HG03558 (cell line): ENCODE results near the gene SCNN1B.
"Not testable (repeated sequence)": the region's sequence is repeated elsewhere in the genome, so short reads cannot be mapped to it uniquely, and the experiment has no call there.

Source experiments
- ATAC-seq: cut with Tn5 transposase; IDR thresholded peaks from one replicate; pipeline ENCODE4 v1.9.1; 2021; ENCODE audit warnings: moderate number of reproducible peaks; ENCODE audit not compliant: unreplicated experiment; ENCODE audit errors: extremely low read depth

The SCNN1B gene

DNA sequence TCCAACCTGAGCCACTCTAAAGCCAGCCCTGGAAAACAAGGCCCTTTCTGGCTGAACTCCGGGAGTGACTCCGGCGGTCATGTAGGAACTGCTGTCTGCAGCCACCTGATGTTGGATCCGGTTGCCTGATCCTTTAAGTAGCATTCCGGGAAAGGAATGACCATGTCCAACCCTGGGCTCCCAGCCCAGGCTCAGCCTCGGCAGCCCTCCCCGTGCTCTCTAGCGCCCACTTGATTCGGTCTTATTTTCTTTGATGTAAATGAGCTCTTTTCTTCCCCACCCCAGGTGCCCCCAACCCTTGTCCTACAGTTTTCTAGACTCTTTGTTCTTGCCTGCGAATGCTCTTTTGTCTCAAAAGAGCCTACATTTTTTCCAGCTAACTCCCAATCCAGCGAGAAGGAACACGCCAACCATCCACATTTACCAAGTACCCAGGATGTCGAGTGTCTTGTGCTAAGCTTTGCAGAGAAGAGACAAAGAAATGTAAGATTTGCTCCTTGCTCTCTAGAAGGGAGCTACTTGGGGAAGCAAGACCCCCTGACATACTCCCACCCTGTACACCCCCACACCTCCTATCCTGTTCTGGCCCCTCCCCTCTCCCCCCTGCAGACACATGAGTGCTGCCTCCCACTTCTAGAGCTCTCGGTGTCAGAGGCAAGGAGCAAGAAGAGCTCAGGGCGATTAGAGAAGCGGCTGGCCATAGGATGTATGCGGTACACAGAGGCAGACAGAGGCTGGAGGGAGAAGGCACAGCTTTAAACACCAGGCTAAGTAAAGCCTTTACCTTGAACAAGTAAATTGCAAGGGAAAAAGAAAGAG is 97.1 kb downstream of the SCNN1B start:
- ATAC-seq = no peak

DNA sequence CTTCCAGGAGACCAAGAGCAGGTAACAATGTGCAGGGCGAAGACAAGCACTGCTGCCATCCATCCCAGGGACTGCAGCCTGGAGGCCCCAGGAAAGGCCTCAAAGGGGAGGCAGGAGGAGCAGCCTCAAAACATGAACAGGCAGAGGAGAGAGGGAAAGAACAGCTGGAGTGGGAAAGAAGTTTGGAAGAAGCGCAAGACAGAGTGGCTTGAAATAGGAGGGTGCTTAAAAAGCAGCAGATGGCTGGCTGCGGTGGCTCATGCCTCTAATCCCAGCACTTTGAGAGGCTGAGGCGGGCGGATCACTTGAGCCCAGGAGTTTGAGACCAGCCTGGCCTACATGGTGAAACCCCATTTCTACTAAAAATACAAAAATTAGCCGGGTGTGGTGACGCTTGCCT is 98.3 kb downstream of the SCNN1B start:
- not testable (repeated sequence) for ATAC-seq

DNA sequence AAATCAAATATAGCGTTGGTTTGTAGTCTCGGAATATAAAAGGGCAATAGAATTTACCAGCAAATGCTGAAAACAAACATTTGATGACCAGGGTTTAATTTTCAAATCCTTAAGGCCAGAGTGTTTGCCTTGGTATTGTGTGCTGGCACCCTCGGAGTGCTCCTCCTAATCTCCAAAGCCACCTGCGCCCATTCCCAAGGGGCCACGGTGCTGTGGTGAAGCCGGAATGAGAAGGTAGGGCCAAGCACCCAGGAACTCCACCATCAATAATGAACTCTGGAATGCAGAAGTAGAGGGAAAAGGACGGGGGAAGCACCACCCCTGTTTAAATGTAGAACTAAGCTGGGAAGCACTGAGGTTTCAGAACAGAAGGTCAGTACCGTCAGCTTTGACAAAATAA is 99.0 kb downstream of the SCNN1B start:
- no peak for ATAC-seq

DNA sequence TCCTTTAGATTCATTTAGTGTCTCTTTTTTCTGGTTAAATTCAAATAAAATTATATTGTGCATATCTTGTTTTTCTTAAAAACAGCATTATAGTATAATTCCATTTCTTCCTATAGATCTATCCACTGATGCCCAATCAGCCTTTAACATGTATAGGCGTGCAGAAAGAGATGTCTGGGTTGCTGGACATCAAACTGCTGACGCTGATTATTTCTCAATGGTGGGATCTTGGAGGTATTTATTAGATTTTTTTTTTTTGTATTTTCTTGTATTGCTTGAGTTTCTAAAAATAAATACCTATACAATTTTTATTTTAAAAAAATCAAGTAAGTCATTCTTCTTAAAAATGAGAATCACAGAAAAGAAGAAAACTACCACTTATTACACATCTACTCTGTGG is 100.0 kb downstream of the SCNN1B start:
- no peak for ATAC-seq

DNA sequence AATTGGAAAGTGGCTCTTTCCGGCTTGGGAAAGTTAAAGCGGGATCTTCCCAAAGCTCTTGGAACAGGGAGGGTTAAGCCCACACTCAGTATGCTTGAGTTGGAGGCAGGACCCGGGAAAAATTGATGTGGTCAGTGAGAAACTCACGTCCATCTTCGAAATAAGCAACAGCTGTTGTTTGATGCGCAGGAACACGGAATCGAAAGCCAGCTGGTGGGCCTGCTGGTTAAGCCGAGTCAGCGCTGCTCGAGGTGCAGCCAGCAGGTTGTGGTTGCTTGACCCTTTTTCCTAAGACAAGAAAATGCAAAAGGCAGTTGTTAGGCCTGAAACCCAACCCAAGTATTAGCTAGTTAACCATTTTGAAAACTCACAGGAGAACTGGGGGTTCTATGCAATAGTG is 101.4 kb downstream of the SCNN1B start:
- ATAC-seq = no peak

DNA sequence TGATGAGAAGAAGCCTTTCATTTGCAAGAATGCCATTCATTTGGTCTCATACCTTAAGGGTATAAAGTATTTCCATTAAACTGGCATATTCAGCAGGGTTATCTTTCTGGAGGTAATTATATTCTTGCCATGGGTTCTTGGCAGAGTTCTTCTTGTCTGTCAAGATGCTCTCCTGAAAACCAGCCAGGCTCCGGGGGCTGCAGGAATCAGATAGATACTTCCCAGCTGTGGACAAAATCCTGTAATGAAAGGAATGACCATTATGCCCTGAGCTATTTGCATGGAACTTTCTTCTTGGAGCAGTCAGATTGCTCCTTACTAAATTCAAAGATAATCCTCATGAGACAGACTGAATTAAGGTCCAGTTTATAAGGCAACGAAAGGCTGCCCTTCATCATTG is 103.9 kb downstream of the SCNN1B start:
- no peak for ATAC-seq

DNA sequence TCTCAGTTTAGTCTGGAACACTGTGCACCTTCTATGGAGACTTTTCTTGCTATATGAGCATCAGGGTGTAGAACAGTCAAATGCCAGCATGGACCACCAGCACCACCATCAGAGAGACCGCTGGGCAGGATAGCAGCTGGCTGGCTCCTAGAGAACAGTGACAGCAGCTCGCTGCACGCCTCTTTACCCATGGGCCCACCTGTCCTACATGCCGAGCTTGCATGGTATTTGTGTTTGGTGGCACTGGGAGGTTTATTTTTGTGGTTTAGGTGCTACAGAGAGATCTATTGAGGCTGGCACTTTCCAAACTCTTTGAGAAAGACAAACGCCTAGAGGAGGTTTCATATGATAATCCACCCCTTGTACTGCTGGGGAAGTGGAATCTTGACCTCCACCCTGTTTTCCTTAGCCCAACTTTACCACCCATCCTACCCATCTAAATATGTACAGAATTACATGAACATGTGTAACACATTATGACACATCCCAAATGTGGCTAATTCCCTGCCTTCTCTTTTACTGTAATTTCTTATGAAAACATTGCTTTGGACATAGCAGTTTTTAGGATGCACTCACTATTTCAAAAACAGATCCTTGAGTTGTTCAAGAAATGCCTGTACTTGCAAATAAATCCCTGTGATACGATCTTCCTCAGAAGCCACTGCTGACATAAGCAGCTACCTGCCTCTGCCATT is 104.6 kb downstream of the SCNN1B start:
- no peak for ATAC-seq

DNA sequence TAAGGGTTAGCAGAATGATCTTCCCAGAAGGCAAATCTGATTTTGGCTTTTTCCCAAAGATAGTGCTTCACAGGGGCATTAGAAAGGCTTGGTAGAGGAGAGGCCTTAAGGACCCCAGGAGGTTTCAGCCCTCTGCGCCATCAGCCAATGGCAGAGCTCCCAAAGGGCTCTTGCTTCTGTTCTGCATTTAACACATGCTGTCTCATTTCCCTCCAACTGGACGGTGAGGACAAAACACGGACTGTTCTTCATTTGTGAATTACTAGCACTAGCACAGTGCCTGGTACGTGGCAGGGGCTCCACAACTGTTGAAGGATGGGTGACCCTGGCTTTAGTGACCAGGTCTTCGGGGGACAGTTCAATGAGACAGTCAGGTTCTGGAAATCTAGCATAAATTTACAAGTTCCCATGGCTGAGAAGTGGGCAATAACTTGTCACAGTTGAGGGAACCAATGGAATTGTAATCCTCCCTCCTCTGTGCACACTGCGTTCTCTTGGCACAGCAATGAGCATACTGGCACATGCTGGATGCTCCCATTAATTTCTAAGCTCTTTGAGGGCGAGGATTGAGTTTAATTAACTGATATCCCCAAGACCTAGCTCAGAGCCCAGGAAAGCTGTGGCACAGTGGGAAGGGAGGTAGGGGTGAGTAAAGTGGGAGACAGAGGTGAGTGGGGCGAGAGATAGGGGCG is 105.5 kb downstream of the SCNN1B start:
- no peak for ATAC-seq

DNA sequence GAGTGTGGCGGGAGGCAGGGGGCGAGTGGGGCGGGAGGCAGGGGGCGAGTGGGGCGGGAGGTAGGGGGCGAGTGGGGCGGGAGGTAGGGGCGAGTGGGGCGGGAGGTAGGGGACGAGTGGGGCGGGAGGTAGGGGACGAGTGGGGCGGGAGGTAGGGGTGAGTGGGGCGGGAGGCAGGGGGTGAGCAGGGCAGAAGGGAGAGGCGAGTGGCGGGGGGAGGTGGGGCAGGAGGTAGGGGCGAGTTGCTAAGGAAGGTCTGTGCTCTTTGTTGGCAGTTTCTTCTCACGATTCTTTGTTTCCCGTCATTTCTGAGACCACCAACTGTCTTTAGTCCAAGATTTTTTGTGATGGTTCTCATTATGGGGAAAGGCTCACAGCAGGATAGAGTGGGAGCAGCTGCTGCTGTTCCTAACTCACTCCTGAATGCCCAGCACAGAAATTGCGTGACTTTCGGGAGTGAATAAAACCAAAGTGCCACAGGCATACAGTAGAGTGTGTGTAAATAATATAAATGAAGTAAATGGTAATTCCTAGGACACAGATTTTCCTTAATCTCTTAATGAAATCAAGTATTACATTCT is 106.2 kb downstream of the SCNN1B start:
- no peak for ATAC-seq

DNA sequence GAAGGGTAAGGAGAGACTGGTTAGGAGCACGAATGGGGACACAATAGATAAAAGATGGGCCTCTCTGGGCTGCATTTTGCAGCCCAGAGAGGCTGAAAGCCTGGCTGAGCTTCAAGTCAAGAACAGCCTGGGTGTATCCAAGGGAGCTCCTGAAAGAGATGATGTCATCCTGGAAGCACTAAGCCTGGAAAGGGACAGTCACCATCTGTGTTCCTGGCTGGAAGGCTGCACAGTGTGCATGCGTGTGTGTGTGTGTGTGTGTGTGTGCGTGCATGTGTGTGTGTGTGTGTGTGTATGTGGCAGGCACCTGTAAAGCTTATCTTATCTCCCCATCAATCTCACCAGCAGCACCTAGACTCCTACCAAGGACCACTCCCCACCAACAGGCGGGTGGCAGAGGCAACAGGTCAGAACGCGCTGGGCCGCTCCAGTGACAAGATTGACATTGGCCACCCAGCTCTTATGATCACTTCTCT is 106.8 kb downstream of the SCNN1B start:
- ATAC-seq = no peak

DNA sequence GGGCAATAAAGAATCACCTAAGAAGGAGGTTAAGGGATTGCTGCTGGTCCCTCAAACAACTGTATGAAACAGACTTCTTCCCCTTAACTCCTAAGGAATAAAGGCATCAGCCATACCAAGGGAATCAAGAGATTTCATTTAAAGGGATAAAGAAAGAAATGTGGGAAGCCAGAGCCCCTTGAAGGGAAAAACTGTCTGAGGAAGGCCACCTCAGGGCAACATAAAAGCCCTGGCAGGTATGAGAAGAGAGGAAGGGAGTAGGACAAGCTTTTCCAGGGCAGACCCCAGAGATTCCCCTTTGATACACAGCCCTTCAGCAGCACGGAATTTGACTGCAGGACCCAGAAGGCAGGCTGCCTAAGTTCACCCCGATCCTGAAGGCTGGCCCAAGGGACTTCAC is 107.4 kb downstream of the SCNN1B start:
- ATAC-seq = no peak

DNA sequence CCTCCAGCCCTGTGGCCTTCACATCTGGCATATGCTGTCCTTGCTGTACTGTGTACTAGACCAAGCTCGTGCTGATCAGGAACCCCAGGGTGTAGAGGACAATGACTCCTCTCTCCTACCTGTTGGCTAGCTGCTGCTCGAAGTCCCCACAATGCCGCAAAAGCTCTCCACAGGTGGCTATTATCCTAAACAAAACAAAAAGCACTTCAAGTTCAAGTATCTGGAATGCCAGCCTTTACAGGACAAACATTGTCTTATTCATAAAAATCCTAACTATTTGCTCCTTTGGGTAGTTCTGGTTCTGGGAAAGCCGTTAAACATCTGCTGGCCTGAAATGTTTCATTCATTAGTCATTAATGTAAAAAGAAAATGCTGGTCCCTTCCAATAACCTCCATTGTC is 108.1 kb downstream of the SCNN1B start:
- ATAC-seq = no peak

DNA sequence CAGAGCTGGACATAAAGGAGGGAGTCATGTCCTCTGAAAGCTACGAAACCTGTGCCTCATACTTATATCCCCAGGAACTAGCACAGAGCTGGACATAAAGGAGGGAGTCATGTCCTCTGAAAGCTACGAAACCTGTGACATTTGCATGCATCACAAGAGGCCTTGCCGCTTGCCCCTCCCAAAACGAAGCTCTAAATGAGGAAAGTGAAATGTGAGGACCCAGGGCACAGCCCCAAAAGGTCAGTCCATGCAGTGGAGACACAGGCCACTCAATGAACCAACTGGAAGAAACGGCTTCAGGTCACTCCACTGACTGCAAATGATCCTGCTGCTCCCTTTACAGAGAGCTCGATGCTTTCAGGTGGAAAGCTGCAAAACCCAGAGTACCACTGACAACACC is 112.6 kb downstream of the SCNN1B start:
- no peak for ATAC-seq

DNA sequence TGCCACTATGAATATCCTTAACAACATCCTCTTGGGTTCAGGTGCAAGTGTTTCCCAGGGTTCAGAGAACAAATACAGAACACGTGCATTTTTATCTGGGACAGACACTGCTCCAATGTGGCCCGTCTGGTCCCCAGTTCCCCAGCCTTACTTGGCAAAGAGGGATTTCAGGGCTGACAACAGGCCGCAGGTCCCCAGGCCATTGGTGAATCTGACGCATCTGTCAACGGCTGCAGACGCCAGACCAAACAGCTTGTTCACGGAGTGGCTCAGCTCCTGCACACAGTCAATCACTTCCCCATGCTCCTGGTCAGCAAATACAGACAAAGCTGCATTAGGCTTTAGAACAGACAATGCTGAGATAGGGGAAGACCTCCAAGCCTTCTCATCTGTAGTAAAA is 114.7 kb downstream of the SCNN1B start:
- no peak for ATAC-seq

DNA sequence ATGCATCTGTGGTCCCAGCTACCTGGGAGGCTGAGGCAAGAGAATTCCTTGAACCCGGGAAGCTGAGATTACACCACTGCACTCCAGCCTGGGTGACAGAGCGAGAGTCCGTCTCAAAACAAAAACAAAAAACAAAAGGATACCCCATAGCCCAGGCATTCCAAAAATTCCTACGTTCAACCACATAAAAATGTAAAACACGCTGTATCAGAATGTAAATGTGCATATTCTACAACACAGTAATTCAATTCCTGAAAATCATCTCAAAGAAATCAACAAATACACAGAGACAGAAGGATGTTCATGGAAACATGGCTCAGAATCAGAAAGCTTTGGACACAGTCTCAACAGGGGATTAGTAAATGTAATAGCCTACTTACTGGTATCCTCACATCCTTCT is 117.9 kb downstream of the SCNN1B start:
- ATAC-seq = no peak

DNA sequence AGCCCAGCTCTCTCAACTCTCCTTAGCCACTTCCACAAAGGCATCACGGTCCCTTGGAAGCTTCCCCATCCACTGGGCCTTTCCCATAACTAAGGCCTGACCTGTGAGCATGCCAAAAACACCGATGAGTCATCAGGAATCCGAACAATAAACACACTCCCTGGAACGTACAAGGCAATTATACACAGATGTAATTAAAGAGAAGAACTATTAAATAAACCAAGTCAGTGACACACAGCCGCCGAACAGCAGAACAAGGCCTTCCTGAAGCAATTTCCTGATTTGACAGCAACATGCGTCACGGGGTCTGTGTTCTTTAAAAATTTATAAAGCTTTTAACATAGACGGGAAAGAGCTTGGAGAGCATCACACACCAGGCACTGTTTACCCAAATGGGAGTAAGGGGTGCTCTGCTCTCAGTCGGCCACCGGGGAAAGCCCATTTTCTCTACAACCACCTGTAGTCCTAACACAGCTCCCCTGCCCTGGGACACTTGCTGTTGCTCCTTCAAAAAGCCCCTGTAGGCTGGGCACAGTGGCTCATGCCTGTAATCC is 121.5 kb downstream of the SCNN1B start:
- no peak for ATAC-seq

DNA sequence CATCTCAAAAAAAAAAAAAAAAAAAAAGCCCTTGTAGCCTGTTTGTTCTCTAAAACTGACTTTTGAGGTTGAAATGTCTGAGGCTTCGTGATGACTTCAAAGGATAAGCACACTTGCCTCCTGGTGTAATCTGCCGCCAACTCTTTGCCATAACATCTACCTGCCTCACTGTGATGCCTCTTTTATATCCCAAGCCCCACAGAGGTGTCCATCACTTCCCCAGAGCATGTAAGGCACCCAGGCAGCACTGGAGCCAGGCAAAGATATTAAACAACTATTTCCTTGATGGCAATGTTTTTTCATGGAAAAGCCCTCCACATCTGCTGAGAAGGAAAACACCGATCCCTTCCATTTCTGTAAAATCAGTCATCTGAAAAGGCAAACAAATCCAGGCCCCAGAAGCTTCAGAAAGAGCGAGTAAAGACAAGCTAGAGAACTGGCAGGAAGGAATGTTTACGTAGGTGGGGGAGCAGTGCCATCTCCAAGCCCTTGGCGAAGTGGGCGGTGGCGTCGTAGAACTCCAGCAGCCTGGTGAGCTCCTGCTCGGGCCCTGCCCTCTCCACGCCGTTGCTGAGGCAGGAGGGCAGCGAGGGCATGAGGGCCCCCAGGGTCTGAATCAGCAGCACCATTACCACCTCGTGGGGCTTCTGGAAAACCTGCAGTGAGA is 122.3 kb downstream of the SCNN1B start:
- ATAC-seq = no peak

DNA sequence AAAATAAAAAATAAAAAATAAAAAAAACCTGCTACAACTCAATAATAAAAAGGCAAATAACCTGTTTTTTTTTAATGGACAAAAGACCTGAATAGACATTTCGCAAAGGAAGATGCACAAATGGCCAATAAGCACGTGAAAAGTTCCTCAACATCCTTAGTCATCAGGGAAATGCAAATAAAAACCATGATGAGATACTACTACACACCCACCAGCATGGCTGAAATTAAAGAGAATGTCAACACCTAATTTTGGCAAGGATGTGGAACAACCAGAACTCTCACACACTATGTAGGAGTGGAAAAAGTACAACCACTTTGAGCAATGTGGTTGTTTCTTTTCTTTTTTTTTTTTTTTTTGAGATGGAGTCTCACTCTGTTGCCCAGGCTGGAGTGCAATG is 126.2 kb downstream of the SCNN1B start:
- ATAC-seq = no peak
